HEK293 (cell line): Measurements from ENCODE around the gene PSMG2.

Experiments used
- CTCF ChIA-PET: fragments of 350-600 bp; formaldehyde crosslinking; extraction: SDS; loops from one replicate; lab custom pipeline; 2021; ENCODE audit warnings: antibody characterized with exemption; lab: Yijun Ruan, JAX
- POLR2A ChIA-PET: fragments of 300-600 bp; formaldehyde crosslinking; extraction: SDS; loops from one replicate; lab custom pipeline; 2020; ENCODE audit warnings: antibody characterized with exemption, inconsistent platforms; lab: Yijun Ruan, JAX
- H3K27ac ChIP-seq: fragments of 200-500 bp; sonication (Bioruptor generic); 2 replicates; pipeline ENCODE4 v1.5.1; 2014; ENCODE audit warnings: low read depth, low read length, control low read depth, inconsistent platforms; ENCODE audit errors: extremely low read depth
- H3K36me3 ChIP-seq, 2 experiments: fragments of 200-500 bp in 1 of 2; sonication (Bioruptor generic) in 1 of 2; 1 replicate in 1 of 2; 2 replicates in 1 of 2; pipeline ENCODE4 v1.5.1; 2014 to 2017; ENCODE audit warnings: inconsistent platforms in 2 of 2, low read length in 2 of 2; ENCODE audit not compliant: control insufficient read depth in 2 of 2, insufficient read depth in 1 of 2
- H3K4me1 ChIP-seq: fragments of 200-500 bp; sonication (Bioruptor generic); 2 replicates; pipeline ENCODE4 v1.5.1; 2014; ENCODE audit warnings: mild to moderate bottlenecking, low read length, inconsistent platforms; ENCODE audit not compliant: control insufficient read depth, insufficient read depth
- H3K4me3 ChIP-seq: 2 replicates; pipeline ENCODE4 v1.5.1; 2011; ENCODE audit warnings: low read depth, mild to moderate bottlenecking, control low read depth, low read length, moderate library complexity
- H3K9me3 ChIP-seq: fragments of 200-500 bp; sonication (Bioruptor generic); 2 replicates; pipeline ENCODE4 v1.5.1; 2014; ENCODE audit warnings: low read depth, low read length, inconsistent platforms; ENCODE audit not compliant: control insufficient read depth, insufficient read depth
- GLIS2 ChIP-seq: fragments of 450-650 bp; formaldehyde crosslinking; IDR thresholded peaks from 2 replicates; pipeline ENCODE4 v1.5.1; 2016; ENCODE audit warnings: missing biosample characterization, missing genetic modification characterization
- KLF10 ChIP-seq: fragments of 450-650 bp; IDR thresholded peaks from 2 replicates; pipeline ENCODE4 v1.5.1; 2018; ENCODE audit warnings: missing biosample characterization, mild to moderate bottlenecking, missing genetic modification characterization
- KLF16 ChIP-seq: fragments of 450-650 bp; formaldehyde crosslinking; IDR thresholded peaks from 2 replicates; pipeline ENCODE4 v1.5.1; 2017; ENCODE audit warnings: missing biosample characterization, missing genetic modification characterization
- KLF7 ChIP-seq: fragments of 450-650 bp; formaldehyde crosslinking; IDR thresholded peaks from 2 replicates; pipeline ENCODE4 v1.5.1; 2016; ENCODE audit warnings: missing biosample characterization, missing genetic modification characterization, borderline replicate concordance
- PRDM10 ChIP-seq: fragments of 450-650 bp; formaldehyde crosslinking; IDR thresholded peaks from 2 replicates; pipeline ENCODE4 v1.5.1; 2016; ENCODE audit warnings: missing biosample characterization, missing genetic modification characterization
- SP7 ChIP-seq: fragments of 450-650 bp; formaldehyde crosslinking; IDR thresholded peaks from 2 replicates; pipeline ENCODE4 v1.5.1; 2016; ENCODE audit warnings: missing biosample characterization, missing genetic modification characterization
- TCF7L2 ChIP-seq: IDR thresholded peaks from 2 replicates; pipeline ENCODE4 v1.6.1; 2011; ENCODE audit warnings: low read depth, mild to moderate bottlenecking, inconsistent platforms, low read length, moderate library complexity, borderline replicate concordance
- YY2 ChIP-seq: fragments of 450-650 bp; formaldehyde crosslinking; IDR thresholded peaks from 2 replicates; pipeline ENCODE4 v1.5.1; 2016; ENCODE audit warnings: missing biosample characterization, missing genetic modification characterization
- ZBTB17 ChIP-seq: fragments of 450-650 bp; formaldehyde crosslinking; IDR thresholded peaks from 2 replicates; pipeline ENCODE4 v1.5.1; 2016; ENCODE audit warnings: missing biosample characterization, missing genetic modification characterization
- ZBTB26 ChIP-seq: fragments of 450-650 bp; formaldehyde crosslinking; optimal IDR thresholded peaks from 2 replicates; pipeline ENCODE3; 2016; ENCODE audit warnings: missing biosample characterization, mild to moderate bottlenecking, missing genetic modification characterization
- ZNF121 ChIP-seq: fragments of 450-650 bp; formaldehyde crosslinking; IDR thresholded peaks from 2 replicates; pipeline ENCODE4 v1.5.1; 2016; ENCODE audit warnings: missing biosample characterization, missing genetic modification characterization
- ZNF133 ChIP-seq: fragments of 450-650 bp; formaldehyde crosslinking; IDR thresholded peaks from 2 replicates; pipeline ENCODE4 v1.5.1; 2016; ENCODE audit warnings: missing biosample characterization, missing genetic modification characterization
- ZNF175 ChIP-seq: fragments of 450-650 bp; formaldehyde crosslinking; IDR thresholded peaks from 2 replicates; pipeline ENCODE4 v1.5.1; 2016; ENCODE audit warnings: missing biosample characterization, missing genetic modification characterization
- ZNF221 ChIP-seq: fragments of 450-650 bp; formaldehyde crosslinking; IDR thresholded peaks from 2 replicates; pipeline ENCODE4 v1.5.1; 2017; ENCODE audit warnings: missing biosample characterization, missing genetic modification characterization, borderline replicate concordance
- ZNF223 ChIP-seq: fragments of 450-650 bp; formaldehyde crosslinking; IDR thresholded peaks from 2 replicates; pipeline ENCODE4 v1.5.1; 2016; ENCODE audit warnings: missing biosample characterization, missing genetic modification characterization
- ZNF292 ChIP-seq: fragments of 450-650 bp; formaldehyde crosslinking; IDR thresholded peaks from 2 replicates; pipeline ENCODE4 v1.5.1; 2016; ENCODE audit warnings: low read depth, missing biosample characterization, missing genetic modification characterization, borderline replicate concordance
- ZNF37A ChIP-seq: fragments of 450-650 bp; IDR thresholded peaks from 2 replicates; pipeline ENCODE4 v1.5.1; 2018; ENCODE audit warnings: missing biosample characterization, missing genetic modification characterization
- ZNF488 ChIP-seq: fragments of 450-650 bp; formaldehyde crosslinking; IDR thresholded peaks from 2 replicates; pipeline ENCODE4 v1.5.1; 2016; ENCODE audit warnings: missing biosample characterization, missing genetic modification characterization
- ZNF610 ChIP-seq: fragments of 450-650 bp; formaldehyde crosslinking; IDR thresholded peaks from 2 replicates; pipeline ENCODE4 v1.5.1; 2016; ENCODE audit warnings: missing biosample characterization, missing genetic modification characterization, borderline replicate concordance
- ZNF621 ChIP-seq: fragments of 450-650 bp; formaldehyde crosslinking; IDR thresholded peaks from 2 replicates; pipeline ENCODE4 v1.5.1; 2017; ENCODE audit warnings: missing biosample characterization, missing genetic modification characterization
- ZNF639 ChIP-seq: fragments of 450-650 bp; formaldehyde crosslinking; IDR thresholded peaks from 2 replicates; pipeline ENCODE4 v1.5.1; 2016; ENCODE audit warnings: missing biosample characterization, missing genetic modification characterization
- ZNF670 ChIP-seq: fragments of 450-650 bp; formaldehyde crosslinking; IDR thresholded peaks from 2 replicates; pipeline ENCODE4 v1.5.1; 2016; ENCODE audit warnings: missing biosample characterization, missing genetic modification characterization, low read depth
- ZSCAN23 ChIP-seq: fragments of 450-650 bp; formaldehyde crosslinking; IDR thresholded peaks from 2 replicates; pipeline ENCODE4 v1.5.1; 2016; ENCODE audit warnings: missing biosample characterization, missing genetic modification characterization
- ZXDB ChIP-seq: fragments of 450-650 bp; formaldehyde crosslinking; IDR thresholded peaks from 2 replicates; pipeline ENCODE4 v1.5.1; 2016; ENCODE audit warnings: missing biosample characterization, missing genetic modification characterization

PSMG2 gene

GRCh38 chr18:12747530-12748315 lies 44.9 kb downstream of the PSMG2 start:
- H3K4me3 ChIP-seq, result no peak overlapping the region
- ChIA-PET CTCF (interaction anchor here (2.0 to 7.2 kb wide), 3 partner anchors 13 to 186 kb away, joined by 6 to 46 read pairs (median 11); no protein-coding TSS in a partner anchor), POLR2A (no interaction called here)
- no peak overlapping the region for H3K27ac ChIP-seq
- H3K36me3 ChIP-seq, result no peaks in the 10 kb centered on the region
- no peaks in the 10 kb centered on the region for H3K4me1 ChIP-seq
- TF ChIP-seq ZNF121 (tag by site-specific recombination) (peak; percentile 96), GLIS2 (no peak)
- no peaks in the 10 kb centered on the region for H3K9me3 ChIP-seq

GRCh38 chr18:12748671-12749070 lies 45.8 kb downstream of the PSMG2 start:
- Histone ChIP-seq H3K9me3 (no peaks in the 10 kb centered on the region), H3K4me1 (no peaks in the 10 kb centered on the region), H3K4me3 (no peak overlapping the region), H3K27ac (no peak overlapping the region), H3K36me3 (no peaks in the 10 kb centered on the region)
- CTCF ChIA-PET, result interaction anchor here (2.0 to 7.2 kb wide), 3 partner anchors 12 to 186 kb away, joined by 6 to 46 read pairs (median 11); no protein-coding TSS in a partner anchor
- TF ChIP-seq ZNF133 (tag by site-specific recombination) (no peak), ZBTB17 (tag by site-specific recombination) (no peak), YY2 (no peak), ZNF37A (no peak), KLF7 (no peak), SP7 (tag by site-specific recombination) (no peak), KLF16 (tag by site-specific recombination) (no peak), ZBTB26 (tag by site-specific recombination) (no peak)
- POLR2A ChIA-PET, result interaction anchor here (1.2 kb wide), 1 partner anchor 135 kb away, joined by 6 read pairs; the partner anchor contains the start of gene PTPN2

GRCh38 chr18:12749121-12749520 lies 46.3 kb downstream of the PSMG2 start:
- POLR2A ChIA-PET, result interaction anchor here (1.2 kb wide), 1 partner anchor 135 kb away, joined by 6 read pairs; the partner anchor contains the start of gene PTPN2
- H3K27ac ChIP-seq, result no peak overlapping the region
- H3K36me3 ChIP-seq, result no peaks in the 10 kb centered on the region
- H3K9me3 ChIP-seq, result no peaks in the 10 kb centered on the region
- no peak overlapping the region for H3K4me3 ChIP-seq
- no peaks in the 10 kb centered on the region for H3K4me1 ChIP-seq
- CTCF ChIA-PET, result interaction anchor here (2.0 to 7.2 kb wide), 3 partner anchors 11 to 185 kb away, joined by 6 to 46 read pairs (median 11); no protein-coding TSS in a partner anchor
- TF ChIP-seq ZNF175 (tag by site-specific recombination) (no peak), ZNF670 (tag by site-specific recombination) (no peak), ZNF221 (tag by site-specific recombination) (no peak), ZNF292 (tag by site-specific recombination) (no peak), KLF10 (no peak), ZSCAN23 (tag by site-specific recombination) (no peak), ZNF223 (tag by site-specific recombination) (no peak), PRDM10 (no peak), ZNF639 (tag by site-specific recombination) (no peak), ZNF488 (tag by site-specific recombination) (no peak), ZNF621 (tag by site-specific recombination) (no peak), TCF7L2 (no peak), ZNF610 (no peak), ZXDB (no peak)
